ENCODE measurements around the gene MYO3B.

- no peak for TF ChIP-seq CTCF (IDR thresholded peaks at IDR 0.05)
- no peak for TF ChIP-seq EP300 (IDR thresholded peaks at IDR 0.05; ENCODE audit: borderline replicate concordance in 1 of 2, low read depth in 1 of 2, low read length in 1 of 2)
- no peak for TF ChIP-seq SIN3A (IDR thresholded peaks at IDR 0.05; ENCODE audit: borderline replicate concordance, low read depth, low read length)
- no peak for TF ChIP-seq POLR2AphosphoS5 (IDR thresholded peaks at IDR 0.05; ENCODE audit: low read depth, low read length)
- no peak for TF ChIP-seq USF2 (IDR thresholded peaks at IDR 0.05; ENCODE audit: borderline replicate concordance, low read depth, low read length)
- no peak for TF ChIP-seq GABPA (IDR thresholded peaks at IDR 0.05; ENCODE audit: low read depth)
- TF ChIP-seq YY1 (IDR thresholded peaks at IDR 0.05; ENCODE audit: low read depth), result no peak
- TF ChIP-seq EZH2phosphoT487 (IDR thresholded peaks at IDR 0.05; ENCODE audit: borderline replicate concordance, low read depth), result no peak
- TF ChIP-seq RAD21 (IDR thresholded peaks at IDR 0.05; ENCODE audit: low read length), result no peak
- no peak for TF ChIP-seq ELF1 (IDR thresholded peaks at IDR 0.05)
- no peak for TF ChIP-seq TAF1 (IDR thresholded peaks at IDR 0.05; ENCODE audit: borderline replicate concordance, low read depth, low read length)
- no peak for TF ChIP-seq MEF2A (IDR thresholded peaks at IDR 0.05; ENCODE audit: borderline replicate concordance, low read depth)
- TF ChIP-seq, protein P1, sequence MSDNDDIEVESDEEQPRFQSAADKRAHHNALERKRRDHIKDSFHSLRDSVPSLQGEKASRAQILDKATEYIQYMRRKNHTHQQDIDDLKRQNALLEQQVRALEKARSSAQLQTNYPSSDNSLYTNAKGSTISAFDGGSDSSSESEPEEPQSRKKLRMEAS (IDR thresholded peaks at IDR 0.05; ENCODE audit: low read depth), result no peak
Measured at GRCh38 chr2:170428868-170429267, 250.9 kb downstream of the MYO3B start.

All from SK-N-SH (cell line).